Endothelial cell of umbilical vein (primary cell): ENCODE measurements around the gene FAM193A. TPM values are rescaled to one million over a fixed set of nuclear protein-coding genes. Genes with fewer than 3 reads are reported as not detected.

Source experiments
- BruUV-seq: library from RNA; stranded (reverse); fragments of 400-500 nt; replicated peaks from 2 replicates; lab custom pipeline; 2021; lab: Mats Ljungman, UMichigan
- CTCF ChIA-PET: fragments of 300-600, 350-600 bp; sonication (Branson Sonifier 250); formaldehyde crosslinking; loops from one replicate; lab custom pipeline; 2021; ENCODE audit warnings: antibody characterized with exemption, inconsistent platforms; lab: Charles Lee
- POLR2A ChIA-PET: fragments of 300-600, 350-600 bp; sonication (Branson Sonifier 250); formaldehyde crosslinking; loops from one replicate; lab custom pipeline; 2021; ENCODE audit warnings: antibody characterized with exemption, inconsistent platforms; lab: Charles Lee
- DNase-seq: peaks from one replicate; pipeline ENCODE4 v3.0.0-alpha.2; 2011; ENCODE audit warnings: low read depth, low spot score
- FAIRE-seq: peaks from 2 replicates; lab custom pipeline; 2011; peaks lifted over from hg19 to GRCh38; lab: Jason Lieb, UNC
- H2AFZ ChIP-seq: 2 replicates; pipeline ENCODE4 v1.6.0; 2012; ENCODE audit warnings: low read depth, low read length, control low read depth, inconsistent platforms
- H3K27ac ChIP-seq: 2 replicates; pipeline ENCODE4 v1.5.1; 2011; ENCODE audit warnings: low read depth, mild to moderate bottlenecking, control low read depth, low read length, moderate library complexity; ENCODE audit not compliant: insufficient read depth
- H3K27me3 ChIP-seq, 2 experiments: 2 replicates each; pipeline versions ENCODE4 v1.6.0 to v1.6.1; 2011; ENCODE audit warnings: low read length in 2 of 2, mixed read lengths in 1 of 2; ENCODE audit not compliant: control insufficient read depth in 2 of 2, insufficient read depth in 2 of 2
- H3K36me3 ChIP-seq, 2 experiments: 2 replicates in 1 of 2; 3 replicates in 1 of 2; pipeline ENCODE4 v1.5.1; 2011; ENCODE audit warnings: low read length in 2 of 2, mild to moderate bottlenecking in 1 of 2, moderate library complexity in 1 of 2; ENCODE audit not compliant: control insufficient read depth in 2 of 2, insufficient read depth in 2 of 2; ENCODE audit errors: extremely low read depth in 1 of 2
- H3K4me1 ChIP-seq: 3 replicates; pipeline ENCODE4 v1.5.1; 2011; ENCODE audit warnings: mild to moderate bottlenecking, low read length; ENCODE audit not compliant: control insufficient read depth, insufficient read depth; ENCODE audit errors: extremely low read depth
- H3K4me2 ChIP-seq: 2 replicates; pipeline ENCODE4 v1.6.1; 2011; ENCODE audit warnings: low read length, control low read depth, mixed read lengths; ENCODE audit not compliant: insufficient read depth
- H3K4me3 ChIP-seq, 3 experiments: fragments of 200-600 bp in 1 of 3; sonication (generic), shearing (Covaris generic) in 1 of 3; replicated peaks in 1 of 3; 2 replicates each; pipeline ENCODE4 v1.5.1; 2011 to 2016; ENCODE audit warnings: control low read depth in 3 of 3, low read length in 3 of 3, mild to moderate bottlenecking in 2 of 3, inconsistent platforms in 1 of 3, low read depth in 1 of 3, moderate library complexity in 1 of 3; ENCODE audit not compliant: insufficient read depth in 1 of 3
- H3K79me2 ChIP-seq: 2 replicates; pipeline ENCODE4 v1.6.0; 2012; ENCODE audit warnings: low read length, inconsistent platforms; ENCODE audit not compliant: control insufficient read depth, insufficient read depth
- H3K9ac ChIP-seq: replicated peaks from 2 replicates; pipeline ENCODE3; 2011; ENCODE audit warnings: low read length, control low read depth; ENCODE audit not compliant: insufficient read depth; ENCODE audit errors: extremely low read depth
- H3K9me1 ChIP-seq: replicated peaks from 3 replicates; pipeline ENCODE4 v1.6.0; 2011; ENCODE audit warnings: mild to moderate bottlenecking, low read length; ENCODE audit not compliant: control insufficient read depth, insufficient read depth; ENCODE audit errors: extremely low read depth
- H3K9me3 ChIP-seq: replicated peaks from 2 replicates; pipeline ENCODE4 v1.5.1; 2012; ENCODE audit warnings: low read length, inconsistent platforms; ENCODE audit not compliant: control insufficient read depth, insufficient read depth
- H4K20me1 ChIP-seq: replicated peaks from 2 replicates; pipeline ENCODE3; 2011; ENCODE audit warnings: mild to moderate bottlenecking, low read length; ENCODE audit not compliant: control insufficient read depth, insufficient read depth; ENCODE audit errors: extremely low read depth
- CTCF ChIP-seq, 2 donors: IDR thresholded peaks; 1 replicate in 1 of 2; 2 replicates in 1 of 2; pipeline ENCODE4 v1.5.1; 2011; ENCODE audit warnings: low read length in 2 of 2, mild to moderate bottlenecking in 2 of 2, moderate library complexity in 2 of 2, control low read depth in 1 of 2, inconsistent platforms in 1 of 2, low read depth in 1 of 2; ENCODE audit not compliant: insufficient read depth in 1 of 2; ENCODE audit errors: extremely low read depth in 1 of 2
- EZH2 ChIP-seq: IDR thresholded peaks from 2 replicates; pipeline ENCODE4 v1.6.1; 2012; ENCODE audit warnings: borderline replicate concordance, low read depth, mild to moderate bottlenecking, moderate library complexity, low read length, inconsistent platforms; ENCODE audit not compliant: severe bottlenecking
- FOS ChIP-seq: IDR thresholded peaks from 2 replicates; pipeline ENCODE4 v1.6.1; 2011; ENCODE audit warnings: mild to moderate bottlenecking, low read length, moderate library complexity, borderline replicate concordance; ENCODE audit not compliant: insufficient read depth
- GATA2 ChIP-seq: IDR thresholded peaks from 2 replicates; pipeline ENCODE4 v1.7.0; 2011; ENCODE audit warnings: low read depth, mild to moderate bottlenecking, moderate library complexity, mixed read lengths, low read length; ENCODE audit not compliant: insufficient read length, insufficient read depth
- JUN ChIP-seq: IDR thresholded peaks from 2 replicates; pipeline ENCODE4 v1.6.1; 2011; ENCODE audit warnings: borderline replicate concordance, low read depth; ENCODE audit not compliant: insufficient read length, insufficient read depth
- MAX ChIP-seq: IDR thresholded peaks from 2 replicates; pipeline ENCODE4 v1.6.1; 2011; ENCODE audit not compliant: insufficient read depth, insufficient read length
- MYC ChIP-seq: IDR thresholded peaks from one replicate; pipeline ENCODE4 v1.6.1; 2011; ENCODE audit warnings: mild to moderate bottlenecking, low read depth, low read length
- POLR2A ChIP-seq: IDR thresholded peaks from 2 replicates; pipeline ENCODE4 v1.6.1; 2012; ENCODE audit warnings: low read depth, mild to moderate bottlenecking, control low read depth, low read length
- POLR2AphosphoS5 ChIP-seq: IDR thresholded peaks from 2 replicates; pipeline ENCODE4 v1.6.1; 2012; ENCODE audit warnings: low read depth, mild to moderate bottlenecking, control low read depth, low read length, moderate library complexity; ENCODE audit not compliant: insufficient read depth
- dilution Hi-C: fragments of 300-500 bp; cut with MboI; formaldehyde crosslinking; loops from one replicate; pipeline ENCODE4 v1.15.0; 2019; ENCODE audit warnings: low sequenced_read_pairs; ENCODE audit not compliant: extremely low pct_ligation_motif_present
- intact Hi-C: fragments of 100-400 bp; cut with micrococcal nuclease; formaldehyde crosslinking; loops from one replicate; pipeline ENCODE4 v1.10.0; 2022
- polyA plus RNA-seq, 4 experiments: library from polyadenylated mRNA; depleted of rRNA in 3 of 4; stranded (reverse) in 3 of 4; unstranded in 1 of 4; fragments of >200 nt; gene quantifications; 2 replicates each; pipeline versions ENCODE4 v1.2.1 to v1.2.3, GENCODE V29; 2011 to 2012; ENCODE audit warnings: missing spikeins in 1 of 4
- total RNA-seq: library from RNA; stranded (reverse); gene quantifications from 2 replicates; pipeline ENCODE4 v1.2.3, GENCODE V29; 2021

The FAM193A gene
- total and polyA plus RNA-seq, 2 donors (not counting 3 experiments of a cell fraction or from before 2014, with no cell fraction given) = 12.3 to 32.1 TPM

- TF ChIP-seq FOS (no peak), EZH2 (no peak), JUN (no peak), POLR2A (no peak), MAX (no peak), MYC (no peak), GATA2 (no peak), CTCF (IDR thresholded peaks at IDR 0.05; ENCODE audit: extremely low read depth in 1 of 2, insufficient read depth in 1 of 2, low read depth in 1 of 2, low read length in 2 of 2) (no peak), POLR2AphosphoS5 (no peak)
- Histone ChIP-seq H3K9me3 (no peaks in the 10 kb centered on the region), H3K9me1 (no peaks in the 10 kb centered on the region), H2AFZ (no peak overlapping the region), H3K4me3 (no peak overlapping the region), H3K79me2 (peaks cover 91% of the 10 kb centered on the region), H3K4me1 (no peaks in the 10 kb centered on the region), H4K20me1 (peaks cover 5% of the 10 kb centered on the region), H3K27ac (no peak overlapping the region), H3K4me2 (no peak overlapping the region), H3K9ac (no peak overlapping the region), H3K36me3 (no peaks in the 10 kb centered on the region), H3K27me3 (no peaks in the 10 kb centered on the region)
- dilution Hi-C loops = no loop called here
- intact Hi-C loops = no loop called here
- POLR2A ChIA-PET = no interaction called here
- no TSS peak for BruUV-seq
- FAIRE-seq = no peak
- DNase-seq = no peak
- CTCF ChIA-PET = no interaction called here
Measured at GRCh38 chr4:2583517-2583916, 47.1 kb downstream of the FAM193A start.
